DND-41 (cell line): ENCODE results near the gene TMEM132C.

Experiments
- EZH2 ChIP-seq: IDR thresholded peaks from 3 replicates; pipeline ENCODE4 v1.6.1; 2012; ENCODE audit warnings: borderline replicate concordance, low read depth, mild to moderate bottlenecking, moderate library complexity, low read length, inconsistent platforms; ENCODE audit not compliant: severe bottlenecking
- TF ChIP-seq, protein P1 (sequence below): IDR thresholded peaks from 2 replicates; pipeline ENCODE4 v1.5.1; 2012; ENCODE audit warnings: borderline replicate concordance, low read length, moderate library complexity, mild to moderate bottlenecking; ENCODE audit not compliant: poor library complexity, severe bottlenecking; ENCODE audit errors: extremely low read depth

DNA sequence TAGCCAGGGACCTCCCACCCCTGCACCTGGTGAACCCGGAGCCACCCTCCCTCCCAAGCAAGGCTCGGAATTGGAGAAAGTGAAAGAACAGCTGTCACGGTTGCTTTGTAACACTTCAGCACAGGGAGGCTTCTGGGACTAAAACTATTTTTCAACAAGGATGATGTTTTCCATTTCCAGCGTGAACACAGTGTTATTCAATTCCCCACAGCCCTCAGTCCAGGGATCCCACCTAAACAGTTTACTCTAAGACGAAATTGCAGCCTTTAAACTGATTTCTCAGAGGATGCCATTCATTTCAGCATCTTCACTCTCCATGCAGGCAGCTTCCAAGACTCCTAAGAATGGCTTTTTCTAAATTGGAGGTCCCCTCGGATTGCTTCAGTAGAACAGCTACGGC, 327.6 kb downstream of the TMEM132C start:
- TF ChIP-seq, protein P1, sequence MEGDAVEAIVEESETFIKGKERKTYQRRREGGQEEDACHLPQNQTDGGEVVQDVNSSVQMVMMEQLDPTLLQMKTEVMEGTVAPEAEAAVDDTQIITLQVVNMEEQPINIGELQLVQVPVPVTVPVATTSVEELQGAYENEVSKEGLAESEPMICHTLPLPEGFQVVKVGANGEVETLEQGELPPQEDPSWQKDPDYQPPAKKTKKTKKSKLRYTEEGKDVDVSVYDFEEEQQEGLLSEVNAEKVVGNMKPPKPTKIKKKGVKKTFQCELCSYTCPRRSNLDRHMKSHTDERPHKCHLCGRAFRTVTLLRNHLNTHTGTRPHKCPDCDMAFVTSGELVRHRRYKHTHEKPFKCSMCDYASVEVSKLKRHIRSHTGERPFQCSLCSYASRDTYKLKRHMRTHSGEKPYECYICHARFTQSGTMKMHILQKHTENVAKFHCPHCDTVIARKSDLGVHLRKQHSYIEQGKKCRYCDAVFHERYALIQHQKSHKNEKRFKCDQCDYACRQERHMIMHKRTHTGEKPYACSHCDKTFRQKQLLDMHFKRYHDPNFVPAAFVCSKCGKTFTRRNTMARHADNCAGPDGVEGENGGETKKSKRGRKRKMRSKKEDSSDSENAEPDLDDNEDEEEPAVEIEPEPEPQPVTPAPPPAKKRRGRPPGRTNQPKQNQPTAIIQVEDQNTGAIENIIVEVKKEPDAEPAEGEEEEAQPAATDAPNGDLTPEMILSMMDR: no peak
- no peak for TF ChIP-seq EZH2
